Smooth muscle cell (in vitro differentiated cells): ENCODE results near the gene PLEKHA8. TPM values are rescaled to one million over a fixed set of nuclear protein-coding genes. Genes with fewer than 3 reads are reported as not detected.

Experiments
- DNase-seq: peaks from one replicate; lab custom pipeline; 2025; ENCODE audit not compliant: unreplicated experiment; lab: John Stamatoyannopoulos, UW
- H2AFZ ChIP-seq: fragments of 200-600 bp; sonication (generic); 2 replicates; pipeline ENCODE4 v1.6.0; 2016; ENCODE audit warnings: antibody characterized with exemption, low read depth, mild to moderate bottlenecking
- H3F3A ChIP-seq: fragments of 200-600 bp; sonication (generic); 2 replicates; pipeline ENCODE4 v1.6.0; 2017; ENCODE audit warnings: antibody characterized with exemption, low read depth
- H3K27ac ChIP-seq: fragments of 200-600 bp; sonication (generic); 2 replicates; pipeline ENCODE4 v1.5.1; 2016; ENCODE audit warnings: low read depth, mild to moderate bottlenecking
- H3K27me3 ChIP-seq: fragments of 200-600 bp; sonication (generic); 2 replicates; pipeline ENCODE4 v1.6.1; 2016; ENCODE audit warnings: low read depth, mild to moderate bottlenecking
- H3K36me3 ChIP-seq: fragments of 200-600 bp; sonication (generic); 2 replicates; pipeline ENCODE4 v1.5.1; 2016; ENCODE audit warnings: low read depth
- H3K4me1 ChIP-seq: fragments of 200-600 bp; sonication (generic); 2 replicates; pipeline ENCODE4 v1.5.1; 2016; ENCODE audit warnings: low read depth
- H3K4me2 ChIP-seq: fragments of 200-600 bp; sonication (generic); 2 replicates; pipeline ENCODE4 v1.6.0; 2016; ENCODE audit warnings: mild to moderate bottlenecking
- H3K4me3 ChIP-seq: fragments of 200-600 bp; sonication (generic); 2 replicates; pipeline ENCODE4 v1.5.1; 2016; ENCODE audit warnings: mild to moderate bottlenecking
- H3K79me2 ChIP-seq: fragments of 200-600 bp; sonication (generic); 2 replicates; pipeline ENCODE4 v1.6.0; 2016; ENCODE audit warnings: low read depth, mild to moderate bottlenecking
- H3K9ac ChIP-seq: fragments of 200-600 bp; sonication (generic); 2 replicates; pipeline ENCODE4 v1.6.0; 2016; ENCODE audit warnings: low read depth
- H3K9me3 ChIP-seq: fragments of 200-600 bp; sonication (generic); replicated peaks from 2 replicates; pipeline ENCODE4 v1.5.1; 2016; ENCODE audit warnings: low read depth
- H4K20me1 ChIP-seq: fragments of 200-600 bp; sonication (generic); 2 replicates; pipeline ENCODE4 v1.6.0; 2016; ENCODE audit warnings: low read depth
- WGBS: methylation state at CpG from one replicate; pipeline ENCODE4 v1.1.7; 2016; ENCODE audit warnings: low lambda C conversion rate; 5-methylcytosine and 5-hydroxymethylcytosine counted together
- polyA plus RNA-seq: library from polyadenylated mRNA; unstranded; fragments of >200 nt; fragmentation: Nextera tagmentation; extraction: Ambion mirVana; gene quantifications from 2 replicates; pipeline ENCODE4 v1.2.1, GENCODE V29; 2016
- total RNA-seq: library from RNA; depleted of rRNA; stranded (reverse); fragments of >200 nt; gene quantifications from 2 replicates; pipeline ENCODE4 v1.2.3, GENCODE V29; 2014
- TF ChIP-seq, protein P1 (sequence below): fragments of 200-600 bp; sonication (generic); IDR thresholded peaks from 2 replicates; pipeline ENCODE4 v1.5.1; 2017; ENCODE audit warnings: borderline replicate concordance, mild to moderate bottlenecking, antibody characterized with exemption; ENCODE audit not compliant: insufficient read depth, poor library complexity, severe bottlenecking

Gene PLEKHA8
- total and polyA plus RNA-seq, 2 experiments from 2014 or later, result 10.0 to 20.4 TPM

DNA sequence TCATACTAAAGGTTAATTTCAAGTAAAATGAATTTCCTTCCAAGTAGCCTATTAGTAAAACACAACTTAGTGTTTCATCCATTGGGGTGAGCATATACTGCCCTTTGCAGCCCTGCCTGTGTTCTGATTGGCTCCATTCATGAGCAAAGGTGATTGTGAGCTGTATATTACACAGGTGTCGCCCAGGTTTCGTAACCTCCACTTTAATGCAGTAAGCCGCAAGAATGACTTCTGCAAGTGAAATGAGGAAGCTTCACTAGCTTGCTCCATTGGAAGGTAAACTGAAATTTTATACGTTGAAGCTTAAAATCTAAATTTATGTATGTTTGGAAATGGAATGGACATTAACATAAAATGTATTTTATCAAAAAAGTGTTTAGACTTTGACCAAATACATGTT is 131.0 kb downstream of the PLEKHA8 start:
- no peaks in the 10 kb centered on the region for H3K36me3 ChIP-seq
- no peak overlapping the region for H3K9ac ChIP-seq
- peaks cover 5% of the 10 kb centered on the region for H3K27me3 ChIP-seq
- peaks cover 26% of the 10 kb centered on the region for H3K4me1 ChIP-seq
- H3K79me2 ChIP-seq, result no peaks in the 10 kb centered on the region
- H3K9me3 ChIP-seq, result no peaks in the 10 kb centered on the region
- 96% methylated on average over 4 of the region's 4 CpGs for WGBS
- no peak overlapping the region for H2AFZ ChIP-seq
- no peak overlapping the region for H3K4me3 ChIP-seq
- DNase-seq, result no peak
- H3F3A ChIP-seq, result no peaks in the 10 kb centered on the region
- no peaks in the 10 kb centered on the region for H4K20me1 ChIP-seq
- no peak overlapping the region for H3K27ac ChIP-seq
- TF ChIP-seq, protein P1, sequence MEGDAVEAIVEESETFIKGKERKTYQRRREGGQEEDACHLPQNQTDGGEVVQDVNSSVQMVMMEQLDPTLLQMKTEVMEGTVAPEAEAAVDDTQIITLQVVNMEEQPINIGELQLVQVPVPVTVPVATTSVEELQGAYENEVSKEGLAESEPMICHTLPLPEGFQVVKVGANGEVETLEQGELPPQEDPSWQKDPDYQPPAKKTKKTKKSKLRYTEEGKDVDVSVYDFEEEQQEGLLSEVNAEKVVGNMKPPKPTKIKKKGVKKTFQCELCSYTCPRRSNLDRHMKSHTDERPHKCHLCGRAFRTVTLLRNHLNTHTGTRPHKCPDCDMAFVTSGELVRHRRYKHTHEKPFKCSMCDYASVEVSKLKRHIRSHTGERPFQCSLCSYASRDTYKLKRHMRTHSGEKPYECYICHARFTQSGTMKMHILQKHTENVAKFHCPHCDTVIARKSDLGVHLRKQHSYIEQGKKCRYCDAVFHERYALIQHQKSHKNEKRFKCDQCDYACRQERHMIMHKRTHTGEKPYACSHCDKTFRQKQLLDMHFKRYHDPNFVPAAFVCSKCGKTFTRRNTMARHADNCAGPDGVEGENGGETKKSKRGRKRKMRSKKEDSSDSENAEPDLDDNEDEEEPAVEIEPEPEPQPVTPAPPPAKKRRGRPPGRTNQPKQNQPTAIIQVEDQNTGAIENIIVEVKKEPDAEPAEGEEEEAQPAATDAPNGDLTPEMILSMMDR, result no peak
- no peak overlapping the region for H3K4me2 ChIP-seq

DNA sequence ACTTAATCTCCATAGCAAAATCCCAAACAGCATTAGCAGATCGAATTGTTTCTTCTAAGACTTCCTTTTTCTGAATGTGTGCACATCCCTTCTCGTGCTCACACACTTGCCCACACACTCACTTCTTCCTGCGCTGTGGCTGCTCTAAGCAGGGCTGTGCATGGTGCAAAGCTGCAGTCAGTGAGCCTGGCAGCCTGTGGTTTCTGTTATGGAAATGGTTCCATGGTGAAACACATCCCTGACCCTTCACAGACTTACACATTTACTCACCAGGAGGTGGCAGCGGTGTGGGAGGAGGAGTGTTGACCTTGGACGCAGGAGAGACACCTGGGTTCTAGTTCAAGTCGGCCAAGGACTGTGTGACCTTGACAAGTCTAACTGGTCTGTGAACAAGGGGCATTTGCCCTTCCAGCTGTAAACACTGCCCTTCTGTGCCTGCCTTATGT is 131.5 kb downstream of the PLEKHA8 start:
- 59% methylated on average over 6 of the region's 6 CpGs for whole genome bisulfite sequencing
- peaks cover 5% of the 10 kb centered on the region for H3K27me3 ChIP-seq
- H2AFZ ChIP-seq, result no peak overlapping the region
- H3F3A ChIP-seq, result no peaks in the 10 kb centered on the region
- no peak overlapping the region for H3K27ac ChIP-seq
- TF ChIP-seq, protein P1, result no peak
- no peaks in the 10 kb centered on the region for H3K36me3 ChIP-seq
- no peak overlapping the region for H3K4me2 ChIP-seq
- no peaks in the 10 kb centered on the region for H3K9me3 ChIP-seq
- no peak overlapping the region for H3K9ac ChIP-seq
- no peaks in the 10 kb centered on the region for H4K20me1 ChIP-seq
- H3K4me3 ChIP-seq, result no peak overlapping the region
- no peaks in the 10 kb centered on the region for H3K79me2 ChIP-seq
- no peak for DNase-seq
- H3K4me1 ChIP-seq, result peaks cover 28% of the 10 kb centered on the region

DNA sequence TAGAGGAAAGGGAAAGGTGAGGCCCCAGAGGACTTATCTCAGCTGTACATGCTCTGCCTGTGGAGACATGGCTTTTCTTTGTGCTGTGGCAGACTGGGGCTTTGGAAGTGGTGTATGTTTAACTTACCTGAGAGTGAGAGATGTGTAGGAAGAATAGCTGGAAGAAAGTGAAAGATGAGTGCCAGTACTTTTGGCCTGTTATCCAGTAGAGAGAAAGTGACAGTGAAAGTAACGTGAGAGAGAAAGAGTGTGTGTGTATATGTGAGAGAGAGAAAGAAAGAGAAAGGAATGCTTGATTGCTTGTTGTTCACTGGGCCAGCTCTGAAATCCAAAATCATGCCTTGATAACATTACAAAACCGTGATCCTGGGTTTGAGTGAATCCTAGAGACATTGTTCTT is 132.1 kb downstream of the PLEKHA8 start:
- Histone ChIP-seq H3K27ac (no peak overlapping the region), H3F3A (no peaks in the 10 kb centered on the region), H3K4me1 (peaks cover 28% of the 10 kb centered on the region), H3K27me3 (peaks cover 5% of the 10 kb centered on the region), H3K9ac (no peak overlapping the region), H4K20me1 (no peaks in the 10 kb centered on the region), H3K4me3 (no peak overlapping the region), H3K79me2 (no peaks in the 10 kb centered on the region), H3K36me3 (no peaks in the 10 kb centered on the region), H3K9me3 (no peaks in the 10 kb centered on the region), H2AFZ (no peak overlapping the region), H3K4me2 (no peak overlapping the region)
- 77% methylated on average over 2 of the region's 2 CpGs for WGBS
- no peak for DNase-seq
- TF ChIP-seq, protein P1, result no peak

DNA sequence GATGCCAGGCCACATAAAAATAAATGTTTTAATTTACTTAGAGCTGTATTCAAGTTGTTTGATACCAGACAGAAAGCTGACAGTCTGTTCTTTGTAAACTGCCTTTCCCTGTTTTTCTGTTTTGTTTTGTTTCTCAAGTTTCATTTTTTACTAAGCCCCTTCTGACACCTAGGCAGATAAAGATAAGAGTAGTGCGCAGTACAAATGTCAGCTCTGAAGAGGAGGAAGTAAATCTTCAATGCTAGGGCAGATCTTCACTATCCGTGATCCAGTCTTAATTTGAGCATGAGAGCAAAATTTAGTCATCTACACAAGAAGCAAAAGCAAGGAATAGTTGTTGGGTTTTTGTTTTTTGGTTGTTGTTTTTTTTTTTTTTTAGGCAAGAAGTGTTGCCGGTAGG is 133.9 kb downstream of the PLEKHA8 start:
- Histone ChIP-seq H3K9ac (no peak overlapping the region), H3F3A (no peaks in the 10 kb centered on the region), H3K27me3 (peaks cover 5% of the 10 kb centered on the region), H3K4me2 (peak overlapping the region; percentile 66), H3K4me3 (no peak overlapping the region), H2AFZ (no peak overlapping the region), H3K9me3 (no peaks in the 10 kb centered on the region), H4K20me1 (no peaks in the 10 kb centered on the region), H3K36me3 (no peaks in the 10 kb centered on the region), H3K79me2 (no peaks in the 10 kb centered on the region), H3K27ac (no peak overlapping the region), H3K4me1 (peaks cover 28% of the 10 kb centered on the region)
- TF ChIP-seq, protein P1, result no peak
- DNase-seq, result no peak
- WGBS, result 72% methylated on average over 3 of the region's 3 CpGs
